ENCODE measurements around the gene KANSL1L. TPM values are rescaled to one million over a fixed set of nuclear protein-coding genes. Genes with fewer than 3 reads are reported as not detected.

The KANSL1L gene
- total and polyA plus RNA-seq, 9 of the 15 experiments (the other 6 are each of a cell fraction or from before 2014, with no cell fraction given): 1.3 to 6.7 (median 2.4) TPM

GRCh38 chr2:210072922-210073509 lies 98.2 kb downstream of the KANSL1L start:
- ATAC-seq: peak; percentile 69; the same call in 2 of the 3 replicates
- intact Hi-C loops (cut with micrococcal nuclease) (loop anchor here (2.0 to 5.0 kb wide), 3 partner anchors 96 to 122 kb away; partner anchors contain the start of gene KANSL1L), in situ Hi-C loops (cut with MboI) (no loop called here)
- Histone ChIP-seq H2AFZ (ENCODE audit: low read depth, low read length) (no peak overlapping the region), H3K4me3 (no peak overlapping the region), H3K9me1 (ENCODE audit: control insufficient read depth, insufficient read depth, low read length) (no peaks in the 10 kb centered on the region), H3K27me3 (ENCODE audit: control insufficient read depth in 2 of 2, insufficient read depth in 2 of 2, low read length in 2 of 2) (no peaks in the 10 kb centered on the region), H3K9me3 (replicated peaks; ENCODE audit: control insufficient read depth, insufficient read depth, low read depth, low read length) (no peaks in the 10 kb centered on the region), H3K9ac (ENCODE audit: insufficient read depth in 1 of 2, low read depth in 2 of 2, low read length in 2 of 2) (no peak overlapping the region), H3K27ac (ENCODE audit: extremely low read depth, low read depth, low read length) (no peak overlapping the region), H3K4me2 (ENCODE audit: insufficient read depth, low read length) (no peak overlapping the region), H4K20me1 (replicated peaks; ENCODE audit: control insufficient read depth, insufficient read depth, low read length) (no peaks in the 10 kb centered on the region), H3K36me3 (ENCODE audit: control insufficient read depth, insufficient read depth, low read length) (no peaks in the 10 kb centered on the region), H3K79me2 (ENCODE audit: control insufficient read depth, insufficient read depth, low read length) (no peaks in the 10 kb centered on the region), H3K4me1 (replicated peaks in 1 of 2; ENCODE audit: control insufficient read depth in 2 of 2, insufficient read depth in 2 of 2, low read length in 2 of 2) (no peaks in the 10 kb centered on the region)
- WGBS (ENCODE audit: insufficient coverage, low coverage, missing lambda C conversion rate): 0% methylated on average over 2 of the region's 2 CpGs
- no TSS peak for BruUV-seq (replicated peaks)
- FAIRE-seq: no peak
- peak; percentile 3 to 27 (median 14) for DNase-seq (ENCODE audit: extremely low read depth in 1 of 4, low spot score in 3 of 4)
- CTCF ChIA-PET (ENCODE audit: low intra/inter-chr PET ratio): interaction anchor here (0.6 to 1.7 kb wide), 3 partner anchors 65 to 123 kb away, joined by 3 to 5 read pairs (median 4); no protein-coding TSS in a partner anchor
- POLR2A ChIA-PET: no interaction called here
- TF ChIP-seq SMARCE1 (IDR thresholded peaks at IDR 0.05) (no peak), FUS (optimal IDR thresholded peaks at IDR 0.05; ENCODE audit: low read depth, low read length) (no peak), BCLAF1 (IDR thresholded peaks at IDR 0.05; ENCODE audit: borderline replicate concordance in 1 of 2, control insufficient read depth in 1 of 2, low read depth in 2 of 2, low read length in 1 of 2) (no peak), ELF2 (CRISPR knock-in tag; IDR thresholded peaks at IDR 0.05) (no peak), ETV5 (CRISPR knock-in tag; IDR thresholded peaks at IDR 0.05; ENCODE audit: low read depth) (no peak), NKRF (IDR thresholded peaks at IDR 0.05; ENCODE audit: borderline replicate concordance) (no peak), REST (IDR thresholded peaks at IDR 0.05; ENCODE audit: borderline replicate concordance) (peak; percentile 26; the same call in 1 of the 2 replicates), REST (CRISPR knock-in tag; IDR thresholded peaks at IDR 0.05; ENCODE audit: low read depth) (no peak)

Data from K562 (cell line).